Neural cell (in vitro differentiated cells): ENCODE results near the gene PYGM. TPM values are rescaled to one million over a fixed set of nuclear protein-coding genes. Genes with fewer than 3 reads are reported as not detected.

ENCODE experiments used
- H2AFZ ChIP-seq: fragments of 200-600, 300-800 bp; sonication (generic), shearing (Covaris generic); 2 replicates; pipeline ENCODE4 v1.6.0; 2014; ENCODE audit warnings: low read depth, mild to moderate bottlenecking, antibody characterized with exemption, low read length, moderate library complexity
- H3F3A ChIP-seq: fragments of 200-600 bp; shearing (Covaris generic); 2 replicates; pipeline ENCODE4 v1.6.1; 2016; ENCODE audit warnings: mild to moderate bottlenecking, moderate library complexity, mixed read lengths, antibody characterized with exemption, low read length; ENCODE audit not compliant: insufficient read depth, poor library complexity, severe bottlenecking
- H3K27ac ChIP-seq: fragments of 200-600, 300-800 bp; sonication (generic), shearing (Covaris generic); 2 replicates; pipeline ENCODE4 v1.5.1; 2014; ENCODE audit warnings: mild to moderate bottlenecking, low read length, moderate library complexity
- H3K27me3 ChIP-seq: fragments of 300-800, 200-600 bp; sonication (generic), shearing (Covaris generic); 2 replicates; pipeline ENCODE4 v1.6.0; 2014; ENCODE audit warnings: mild to moderate bottlenecking, low read depth, low read length, moderate library complexity; ENCODE audit not compliant: insufficient read depth
- H3K36me3 ChIP-seq: fragments of 300-800, 200-600 bp; sonication (generic), shearing (Covaris generic); 2 replicates; pipeline ENCODE4 v1.5.1; 2014; ENCODE audit warnings: mild to moderate bottlenecking, antibody characterized with exemption, low read length, moderate library complexity; ENCODE audit not compliant: insufficient read depth
- H3K4me2 ChIP-seq: fragments of 300-800, 200-600 bp; sonication (generic), shearing (Covaris generic); 2 replicates; pipeline ENCODE4 v1.6.0; 2014; ENCODE audit warnings: mild to moderate bottlenecking, low read length
- H3K4me3 ChIP-seq: fragments of 300-800, 200-600 bp; sonication (generic), shearing (Covaris generic); 2 replicates; pipeline ENCODE4 v1.5.1; 2014; ENCODE audit warnings: mild to moderate bottlenecking, low read length, moderate library complexity
- H3K79me2 ChIP-seq: fragments of 200-600 bp; shearing (Covaris generic); replicated peaks from 2 replicates; pipeline ENCODE4 v1.6.0; 2014; ENCODE audit warnings: mild to moderate bottlenecking, low read length, moderate library complexity; ENCODE audit not compliant: insufficient read depth
- H3K9ac ChIP-seq: fragments of 300-800, 200-600 bp; sonication (generic), shearing (Covaris generic); 2 replicates; pipeline ENCODE4 v1.6.1; 2016; ENCODE audit warnings: mild to moderate bottlenecking, low read length, mixed read lengths
- H3K9me2 ChIP-seq: fragments of 200-600 bp; shearing (Covaris generic); 2 replicates; pipeline ENCODE4 v1.6.1; 2016; ENCODE audit warnings: mild to moderate bottlenecking, low read length, mixed read lengths; ENCODE audit not compliant: insufficient read depth
- H3K9me3 ChIP-seq: fragments of 200-600, 300-800 bp; sonication (generic), shearing (Covaris generic); 2 replicates; pipeline ENCODE4 v1.6.1; 2016; ENCODE audit warnings: mild to moderate bottlenecking, mixed run types, low read length, moderate library complexity, mixed read lengths
- H4K20me1 ChIP-seq: fragments of 200-600 bp; shearing (Covaris generic); 2 replicates; pipeline ENCODE4 v1.6.1; 2016; ENCODE audit warnings: mild to moderate bottlenecking, mixed run types; ENCODE audit not compliant: insufficient read depth
- EP300 ChIP-seq: fragments of 450-650 bp; conservative IDR thresholded peaks from 2 replicates; pipeline ENCODE4 v1.6.1; 2014; ENCODE audit warnings: antibody characterized with exemption, mild to moderate bottlenecking, moderate library complexity; ENCODE audit not compliant: poor library complexity, severe bottlenecking
- EZH2 ChIP-seq: fragments of 200-600, 300-800 bp; shearing (Covaris generic), sonication (generic); IDR thresholded peaks from 2 replicates; pipeline ENCODE4 v1.6.1; 2014; ENCODE audit warnings: antibody characterized with exemption, low read length, borderline replicate concordance, mild to moderate bottlenecking; ENCODE audit not compliant: insufficient read depth, poor library complexity, severe bottlenecking
- MXI1 ChIP-seq: fragments of 450-650 bp; conservative IDR thresholded peaks from 2 replicates; pipeline ENCODE4 v1.6.1; 2014; ENCODE audit warnings: antibody characterized with exemption, mild to moderate bottlenecking; ENCODE audit not compliant: poor library complexity, severe bottlenecking
- POLR2AphosphoS5 ChIP-seq: IDR thresholded peaks from 2 replicates; pipeline ENCODE4 v1.6.1; 2012
- RAD21 ChIP-seq: fragments of 450-650 bp; conservative IDR thresholded peaks from 2 replicates; pipeline ENCODE4 v1.6.1; 2014; ENCODE audit warnings: antibody characterized with exemption, mild to moderate bottlenecking, moderate library complexity
- REST ChIP-seq: IDR thresholded peaks from 2 replicates; pipeline ENCODE4 v1.6.1; 2012; ENCODE audit warnings: borderline replicate concordance
- SMC3 ChIP-seq: fragments of 450-650 bp; conservative IDR thresholded peaks from 2 replicates; pipeline ENCODE4 v1.6.1; 2014; ENCODE audit warnings: antibody characterized with exemption, mild to moderate bottlenecking, moderate library complexity; ENCODE audit not compliant: poor library complexity
- TAF1 ChIP-seq: IDR thresholded peaks from 2 replicates; pipeline ENCODE4 v1.6.1; 2012; ENCODE audit warnings: low read depth
- polyA plus RNA-seq: library from polyadenylated mRNA; depleted of rRNA; stranded (reverse); fragments of >200 nt; gene quantifications from 2 replicates; pipeline ENCODE4 v1.2.3, GENCODE V29; 2014
- TF ChIP-seq, protein P1 (sequence below): fragments of 450-650 bp; IDR thresholded peaks from 2 replicates; pipeline ENCODE4 v1.5.1; 2014; ENCODE audit warnings: antibody characterized with exemption, mild to moderate bottlenecking, moderate library complexity; ENCODE audit not compliant: poor library complexity, severe bottlenecking

PYGM gene
- polyA plus RNA-seq, 1 donor from 2014 or later, result 0.43 TPM

DNA sequence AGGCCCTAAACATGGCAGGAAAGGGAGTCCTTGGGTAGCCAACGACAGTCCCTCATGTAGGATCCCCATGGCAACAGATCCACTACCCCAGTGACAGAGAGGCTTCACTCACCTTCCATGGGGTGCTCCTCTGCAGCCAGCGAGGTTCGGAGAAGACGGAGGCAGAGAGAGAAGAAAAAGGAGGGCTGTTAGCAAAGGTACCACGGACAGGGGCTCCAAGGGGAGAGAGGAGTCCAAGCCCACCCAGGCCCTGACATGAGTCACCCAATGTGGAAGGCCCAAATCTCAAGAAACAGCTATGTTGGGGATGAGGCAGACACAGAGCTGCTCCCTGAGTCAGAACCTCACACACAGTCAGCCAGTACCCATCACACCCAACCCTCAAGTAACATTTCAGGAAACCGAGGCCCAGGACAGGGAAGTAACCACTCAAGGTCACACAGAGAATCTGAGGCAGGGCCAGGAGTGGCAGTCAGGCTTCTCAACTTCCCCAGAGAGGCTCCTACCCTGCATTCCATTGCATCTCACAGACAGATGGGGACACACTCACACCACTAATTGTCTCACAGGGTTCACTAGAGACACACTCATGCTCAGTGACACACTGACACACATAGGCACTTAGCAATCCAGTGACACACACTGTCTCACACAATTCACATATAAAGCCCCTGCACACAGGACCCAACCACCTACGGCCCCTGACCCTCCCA lies 62.0 kb downstream of the PYGM start:
- H3K9me3 ChIP-seq, result no peaks in the 10 kb centered on the region
- no peaks in the 10 kb centered on the region for H3K9me2 ChIP-seq
- H3K27ac ChIP-seq, result no peak overlapping the region

More for the DNA sequence above, 62.0 kb downstream of the PYGM start:
- H3K4me2 ChIP-seq, result no peak overlapping the region
- no peak overlapping the region for H3K4me3 ChIP-seq
- no peak overlapping the region for H2AFZ ChIP-seq
- peaks cover 40% of the 10 kb centered on the region for H3K79me2 ChIP-seq
- no peaks in the 10 kb centered on the region for H3F3A ChIP-seq
- TF ChIP-seq EP300, result no peak
- no peak for TF ChIP-seq EZH2
- no peak for TF ChIP-seq TAF1
- no peak for TF ChIP-seq SMC3
- no peak for TF ChIP-seq REST
- no peak for TF ChIP-seq MXI1
- TF ChIP-seq POLR2AphosphoS5, result no peak
- TF ChIP-seq, protein P1, sequence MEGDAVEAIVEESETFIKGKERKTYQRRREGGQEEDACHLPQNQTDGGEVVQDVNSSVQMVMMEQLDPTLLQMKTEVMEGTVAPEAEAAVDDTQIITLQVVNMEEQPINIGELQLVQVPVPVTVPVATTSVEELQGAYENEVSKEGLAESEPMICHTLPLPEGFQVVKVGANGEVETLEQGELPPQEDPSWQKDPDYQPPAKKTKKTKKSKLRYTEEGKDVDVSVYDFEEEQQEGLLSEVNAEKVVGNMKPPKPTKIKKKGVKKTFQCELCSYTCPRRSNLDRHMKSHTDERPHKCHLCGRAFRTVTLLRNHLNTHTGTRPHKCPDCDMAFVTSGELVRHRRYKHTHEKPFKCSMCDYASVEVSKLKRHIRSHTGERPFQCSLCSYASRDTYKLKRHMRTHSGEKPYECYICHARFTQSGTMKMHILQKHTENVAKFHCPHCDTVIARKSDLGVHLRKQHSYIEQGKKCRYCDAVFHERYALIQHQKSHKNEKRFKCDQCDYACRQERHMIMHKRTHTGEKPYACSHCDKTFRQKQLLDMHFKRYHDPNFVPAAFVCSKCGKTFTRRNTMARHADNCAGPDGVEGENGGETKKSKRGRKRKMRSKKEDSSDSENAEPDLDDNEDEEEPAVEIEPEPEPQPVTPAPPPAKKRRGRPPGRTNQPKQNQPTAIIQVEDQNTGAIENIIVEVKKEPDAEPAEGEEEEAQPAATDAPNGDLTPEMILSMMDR, result no peak
- no peak for TF ChIP-seq RAD21
- H3K9ac ChIP-seq, result no peak overlapping the region
- no peaks in the 10 kb centered on the region for H3K36me3 ChIP-seq
- H4K20me1 ChIP-seq, result no peaks in the 10 kb centered on the region
- no peaks in the 10 kb centered on the region for H3K27me3 ChIP-seq

Other genes with a start within 250 kb of the PYGM start
- gene SLC22A11, start 204.0 kb downstream of the PYGM start, polyA plus RNA-seq, result not detected in 2 replicates
- not detected in 2 replicates for gene SLC22A12, start 168.8 kb downstream of the PYGM start, polyA plus RNA-seq
- 68.0 and 99.8 TPM in 2 replicates for gene NRXN2, start 36.8 kb downstream of the PYGM start, polyA plus RNA-seq
- 4.5 and 13.9 TPM in 2 replicates for gene RASGRP2, start 15.8 kb downstream of the PYGM start, polyA plus RNA-seq
- 53.2 and 72.7 TPM in 2 replicates for gene SF1, start 18.6 kb upstream of the PYGM start, polyA plus RNA-seq
- 12.4 and 13.2 TPM in 2 replicates for gene MAP4K2, start 43.2 kb upstream of the PYGM start, polyA plus RNA-seq
- 16.8 and 20.2 TPM in 2 replicates for gene MEN1, start 50.6 kb upstream of the PYGM start, polyA plus RNA-seq
- 0.26 TPM in 1 of 2 replicates, not detected in the other for gene CDC42BPG, start 84.7 kb upstream of the PYGM start, polyA plus RNA-seq
- 26.4 and 34.9 TPM in 2 replicates for gene EHD1, start 118.6 kb upstream of the PYGM start, polyA plus RNA-seq
- 7.5 and 10.7 TPM in 2 replicates for gene ATG2A, start 157.2 kb upstream of the PYGM start, polyA plus RNA-seq
- gene PPP2R5B, start 164.7 kb upstream of the PYGM start, polyA plus RNA-seq, result 76.1 and 86.9 TPM in 2 replicates
- gene GPHA2, start 175.9 kb upstream of the PYGM start, polyA plus RNA-seq, result not detected in 2 replicates
- not detected in 2 replicates for gene MAJIN, start 212.1 kb upstream of the PYGM start, polyA plus RNA-seq
- not detected in 2 replicates for gene BATF2, start 237.0 kb upstream of the PYGM start, polyA plus RNA-seq